ENCODE measurements around the gene SEMA3F. TPM values are rescaled to one million over a fixed set of nuclear protein-coding genes. Genes with fewer than 3 reads are reported as not detected.
A peak's percentile ranks its signal among the peaks of the same experiment; 100 is the strongest.

Gene SEMA3F
- polyA plus RNA-seq, 1 experiment = 14.7 TPM

- no peak overlapping the region for H3K4me3 ChIP-seq (ENCODE audit: low read depth, low read length)
- H3K27me3 ChIP-seq (ENCODE audit: control insufficient read depth, insufficient read depth, low read length) = no peaks in the 10 kb centered on the region
- no peaks in the 10 kb centered on the region for H3K9me3 ChIP-seq (ENCODE audit: control insufficient read depth, insufficient read depth, low read length)
- no peak overlapping the region for H3K27ac ChIP-seq (ENCODE audit: low read depth, low read length)
- ChIA-PET POLR2A (no interaction called here), CTCF (interaction anchor here (1.1 to 9.3 kb wide), 4 partner anchors 12 to 71 kb away, joined by 3 to 154 read pairs (median 8); partner anchors contain the start of gene GNAT1)
- no peak for DNase-seq (ENCODE audit: low read depth, low spot score)
- TF ChIP-seq CTCF (IDR thresholded peaks at IDR 0.05; ENCODE audit: low read depth, low read length) = no peak
Measured at GRCh38 chr3:50119786-50120185, 35.3 kb upstream of the SEMA3F start.

- ChIA-PET CTCF (interaction anchor here (0.9 to 9.3 kb wide), 12 partner anchors 8 to 101 kb away, joined by 3 to 154 read pairs (median 4); partner anchors contain the start of gene GNAT1), POLR2A (interaction anchor here (1.1 kb wide), 1 partner anchor 69 kb away, joined by 3 read pairs; no protein-coding TSS in a partner anchor)
- no peaks in the 10 kb centered on the region for H3K9me3 ChIP-seq (ENCODE audit: control insufficient read depth, insufficient read depth, low read length)
- DNase-seq (ENCODE audit: low read depth, low spot score) = no peak
- H3K27me3 ChIP-seq (ENCODE audit: control insufficient read depth, insufficient read depth, low read length) = no peaks in the 10 kb centered on the region
- no peak for TF ChIP-seq CTCF (IDR thresholded peaks at IDR 0.05; ENCODE audit: low read depth, low read length)
- no peak overlapping the region for H3K27ac ChIP-seq (ENCODE audit: low read depth, low read length)
- H3K4me3 ChIP-seq (ENCODE audit: low read depth, low read length) = no peak overlapping the region
Measured at GRCh38 chr3:50120364-50121071, 34.6 kb upstream of the SEMA3F start.

GRCh38 chr3:50121072-50122032, 33.8 kb upstream of the SEMA3F start:
- H3K27me3 ChIP-seq (ENCODE audit: control insufficient read depth, insufficient read depth, low read length) = no peaks in the 10 kb centered on the region
- peak; percentile 79 for TF ChIP-seq CTCF (IDR thresholded peaks at IDR 0.05; ENCODE audit: low read depth, low read length)
- ChIA-PET CTCF (interaction anchor here (0.9 to 9.3 kb wide), 11 partner anchors 8 to 100 kb away, joined by 3 to 154 read pairs (median 4); partner anchors contain the start of gene GNAT1), POLR2A (interaction anchor here (1.1 kb wide), 2 partner anchors 62 to 68 kb away, joined by 3 read pairs; no protein-coding TSS in a partner anchor)
- no peaks in the 10 kb centered on the region for H3K9me3 ChIP-seq (ENCODE audit: control insufficient read depth, insufficient read depth, low read length)
- H3K27ac ChIP-seq (ENCODE audit: low read depth, low read length) = no peak overlapping the region
- peak; percentile 66 for DNase-seq (ENCODE audit: low read depth, low spot score)
- H3K4me3 ChIP-seq (ENCODE audit: low read depth, low read length) = no peak overlapping the region

GRCh38 chr3:50122071-50122470, 33.1 kb upstream of the SEMA3F start:
- CTCF ChIA-PET = interaction anchor here (1.0 to 9.3 kb wide), 6 partner anchors 14 to 113 kb away, joined by 3 to 154 read pairs (median 4); partner anchors contain the start of gene GNAT1
- Histone ChIP-seq H3K4me3 (ENCODE audit: low read depth, low read length) (no peak overlapping the region), H3K27me3 (ENCODE audit: control insufficient read depth, insufficient read depth, low read length) (no peaks in the 10 kb centered on the region), H3K9me3 (ENCODE audit: control insufficient read depth, insufficient read depth, low read length) (no peaks in the 10 kb centered on the region), H3K27ac (ENCODE audit: low read depth, low read length) (no peak overlapping the region)
- POLR2A ChIA-PET = interaction anchor here (0.6 to 2.4 kb wide), 3 partner anchors 15 to 67 kb away, joined by 3 to 12 read pairs (median 5); no protein-coding TSS in a partner anchor
- no peak for DNase-seq (ENCODE audit: low read depth, low spot score)
- TF ChIP-seq CTCF (IDR thresholded peaks at IDR 0.05; ENCODE audit: low read depth, low read length) = no peak

Measured in AG04450 (cell line).